Upper lobe of right lung (tissue), 1 donor: Measurements from ENCODE around the gene CCDC91. TPM values are rescaled to one million over a fixed set of nuclear protein-coding genes. Genes with fewer than 3 reads are reported as not detected.
"Not testable (repeated sequence)": the region's sequence is repeated elsewhere in the genome, so short reads cannot be mapped to it uniquely, and the experiment has no call there.

Experiments used
- ATAC-seq: fragments of 200-7000 bp; cut with Tn5 transposase; one replicate; pipeline ENCODE4 v1.9.1; 2020; ENCODE audit warnings: mild to moderate bottlenecking, moderate library complexity
- DNase-seq: peaks from one replicate; pipeline ENCODE4 v3.0.0-alpha.2; 2020
- H3K27ac ChIP-seq: fragments of 200-600 bp; one replicate; pipeline ENCODE4 v1.8.0; 2022
- H3K27me3 ChIP-seq: fragments of 200-600 bp; one replicate; pipeline ENCODE4 v1.8.0; 2022; ENCODE audit warnings: mild to moderate bottlenecking
- H3K36me3 ChIP-seq: fragments of 200-600 bp; one replicate; pipeline ENCODE4 v1.8.0; 2022
- H3K4me1 ChIP-seq: fragments of 200-600 bp; one replicate; pipeline ENCODE4 v1.8.0; 2022
- H3K4me3 ChIP-seq: fragments of 200-600 bp; one replicate; pipeline ENCODE4 v1.8.0; 2022; ENCODE audit warnings: mild to moderate bottlenecking
- H3K9me3 ChIP-seq: fragments of 200-600 bp; one replicate; pipeline ENCODE4 v1.8.0; 2022
- intact Hi-C: fragments of 100-400 bp; cut with DNase I; formaldehyde crosslinking; loops from one replicate; pipeline ENCODE4 v1.11.0; 2022
- total RNA-seq: library from RNA; stranded (reverse); fragmentation: NEBNext Ultra II Directional; extraction: Animal tissue kit (Norgen Biotek cat#: 25700); gene quantifications from one replicate; pipeline ENCODE4 v1.2.1, GENCODE V29; 2021
- TF ChIP-seq, protein P1 (sequence below): fragments of 200-600 bp; IDR thresholded peaks from one replicate; pipeline ENCODE4 v1.8.0; 2022; ENCODE audit warnings: antibody characterized with exemption
- donor health status: DM: no; HTN: yes; CAD: no; lungs with severe emphysema.

Gene CCDC91
- total RNA-seq, 1 donor from 2014 or later, result 33.4 TPM

GRCh38 chr12:28369483-28369882 is 179.2 kb downstream of the CCDC91 start:
- Histone ChIP-seq H3K9me3 (peaks cover 3% of the 10 kb centered on the region), H3K27ac (no peak overlapping the region), H3K27me3 (no peaks in the 10 kb centered on the region), H3K36me3 (no peaks in the 10 kb centered on the region), H3K4me3 (no peak overlapping the region), H3K4me1 (no peaks in the 10 kb centered on the region)
- intact Hi-C loops, result no loop called here
- DNase-seq, result no peak
- TF ChIP-seq, protein P1, sequence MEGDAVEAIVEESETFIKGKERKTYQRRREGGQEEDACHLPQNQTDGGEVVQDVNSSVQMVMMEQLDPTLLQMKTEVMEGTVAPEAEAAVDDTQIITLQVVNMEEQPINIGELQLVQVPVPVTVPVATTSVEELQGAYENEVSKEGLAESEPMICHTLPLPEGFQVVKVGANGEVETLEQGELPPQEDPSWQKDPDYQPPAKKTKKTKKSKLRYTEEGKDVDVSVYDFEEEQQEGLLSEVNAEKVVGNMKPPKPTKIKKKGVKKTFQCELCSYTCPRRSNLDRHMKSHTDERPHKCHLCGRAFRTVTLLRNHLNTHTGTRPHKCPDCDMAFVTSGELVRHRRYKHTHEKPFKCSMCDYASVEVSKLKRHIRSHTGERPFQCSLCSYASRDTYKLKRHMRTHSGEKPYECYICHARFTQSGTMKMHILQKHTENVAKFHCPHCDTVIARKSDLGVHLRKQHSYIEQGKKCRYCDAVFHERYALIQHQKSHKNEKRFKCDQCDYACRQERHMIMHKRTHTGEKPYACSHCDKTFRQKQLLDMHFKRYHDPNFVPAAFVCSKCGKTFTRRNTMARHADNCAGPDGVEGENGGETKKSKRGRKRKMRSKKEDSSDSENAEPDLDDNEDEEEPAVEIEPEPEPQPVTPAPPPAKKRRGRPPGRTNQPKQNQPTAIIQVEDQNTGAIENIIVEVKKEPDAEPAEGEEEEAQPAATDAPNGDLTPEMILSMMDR, result no peak
- ATAC-seq, result no peak

DNA sequence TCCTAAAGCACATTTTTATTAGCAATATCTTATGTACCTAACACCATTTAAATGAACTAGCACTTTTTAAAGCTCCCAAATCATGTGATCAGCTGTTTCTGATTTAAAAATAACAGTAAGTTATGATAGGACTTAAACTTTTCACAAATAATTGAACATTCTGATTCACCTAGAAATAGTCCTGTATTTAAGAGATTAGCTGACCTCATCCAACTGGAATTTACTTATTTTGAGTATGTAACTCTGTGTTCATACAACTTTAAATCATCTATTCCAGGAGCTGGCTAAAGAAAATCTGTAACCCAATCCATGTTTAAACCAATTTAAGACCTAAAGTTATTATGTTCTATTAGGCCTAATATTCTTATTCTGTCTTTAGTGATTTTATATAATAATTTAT is 184.3 kb downstream of the CCDC91 start:
- DNase-seq (no peak), ATAC-seq (no peak)
- H3K27ac ChIP-seq, result no peak overlapping the region
- intact Hi-C loops, result no loop called here
- H3K27me3 ChIP-seq, result no peaks in the 10 kb centered on the region
- no peaks in the 10 kb centered on the region for H3K4me1 ChIP-seq
- no peak overlapping the region for H3K4me3 ChIP-seq
- no peaks in the 10 kb centered on the region for H3K36me3 ChIP-seq
- TF ChIP-seq, protein P1, result no peak
- no peaks in the 10 kb centered on the region for H3K9me3 ChIP-seq

- intact Hi-C loops, result no loop called here
- no peaks in the 10 kb centered on the region for H3K9me3 ChIP-seq
- ATAC-seq (no peak), DNase-seq (no peak)
- H3K4me1 ChIP-seq, result no peaks in the 10 kb centered on the region
- TF ChIP-seq, protein P1, result no peak
- H3K36me3 ChIP-seq, result no peaks in the 10 kb centered on the region
- H3K4me3 ChIP-seq, result no peak overlapping the region
- no peak overlapping the region for H3K27ac ChIP-seq
- H3K27me3 ChIP-seq, result no peaks in the 10 kb centered on the region
These were observed 188.5 kb downstream of the CCDC91 start for GRCh38 chr12:28378736-28379135.

DNA sequence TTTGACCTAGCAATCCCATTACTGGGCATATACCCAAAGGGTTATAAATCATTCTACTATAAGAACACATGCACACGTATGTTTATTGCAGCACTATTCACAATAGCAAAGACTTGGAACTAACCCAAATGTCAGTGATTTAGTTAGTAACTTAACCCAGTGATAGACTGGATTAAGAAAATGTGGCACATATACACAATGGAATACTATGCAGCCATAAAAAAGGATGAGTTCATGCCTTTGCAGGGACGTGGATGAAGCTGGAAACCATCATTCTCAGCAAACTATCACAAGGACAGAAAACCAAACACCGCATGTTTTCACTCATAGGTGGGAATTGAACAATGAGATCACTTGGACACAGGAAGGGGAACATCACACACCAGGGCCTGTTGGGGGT is 189.5 kb downstream of the CCDC91 start:
- H3K27ac ChIP-seq, ATAC-seq, H3K27me3 ChIP-seq, H3K36me3 ChIP-seq, H3K4me3 ChIP-seq, DNase-seq, H3K4me1 ChIP-seq, H3K9me3 ChIP-seq, intact Hi-C loops: not testable (repeated sequence)

DNA sequence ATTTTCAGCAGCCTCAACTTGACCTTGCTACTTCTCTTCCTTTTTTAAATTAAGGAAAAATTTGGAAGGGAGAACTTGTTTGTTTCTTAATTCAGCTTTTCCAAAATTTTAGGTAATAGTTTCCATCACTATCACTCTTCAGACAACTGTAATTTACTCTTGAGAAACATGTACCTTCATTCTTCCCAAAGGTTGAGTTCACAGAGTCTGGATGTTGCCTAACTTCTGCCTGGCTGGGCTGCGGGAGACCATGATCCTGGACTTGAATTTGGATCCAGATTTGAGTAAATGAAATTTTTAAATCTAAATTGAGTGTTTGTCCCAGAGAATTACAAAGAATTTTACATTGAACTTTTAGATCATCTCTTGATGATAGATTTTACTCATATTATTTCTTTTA is 193.1 kb downstream of the CCDC91 start:
- intact Hi-C loops, result no loop called here

GRCh38 chr12:28388879-28389278 is 198.6 kb downstream of the CCDC91 start:
- no peaks in the 10 kb centered on the region for H3K9me3 ChIP-seq
- ATAC-seq (no peak), DNase-seq (no peak)
- no peaks in the 10 kb centered on the region for H3K4me1 ChIP-seq
- no peaks in the 10 kb centered on the region for H3K36me3 ChIP-seq
- intact Hi-C loops, result no loop called here
- H3K27ac ChIP-seq, result no peak overlapping the region
- TF ChIP-seq, protein P1, result no peak
- H3K27me3 ChIP-seq, result no peaks in the 10 kb centered on the region
- no peak overlapping the region for H3K4me3 ChIP-seq

More for the DNA sequence above, 193.1 kb downstream of the CCDC91 start:
- TF ChIP-seq, protein P1, result no peak
- H3K9me3 ChIP-seq, result no peaks in the 10 kb centered on the region
- no peaks in the 10 kb centered on the region for H3K36me3 ChIP-seq
- no peak for DNase-seq
- no peak overlapping the region for H3K4me3 ChIP-seq
- ATAC-seq, result no peak
- no peaks in the 10 kb centered on the region for H3K27me3 ChIP-seq
- H3K27ac ChIP-seq, result no peak overlapping the region
- no peaks in the 10 kb centered on the region for H3K4me1 ChIP-seq
